K562 (cell line): ENCODE data around the gene SLC7A11. TPM values are rescaled to one million over a fixed set of nuclear protein-coding genes. Genes with fewer than 3 reads are reported as not detected.
A peak's percentile ranks its signal among the peaks of the same experiment; 100 is the strongest.

Experiments used
- ATAC-seq: fragments of 200-7000 bp; cut with Tn5 transposase; 3 replicates; pipeline ENCODE4 v1.9.1; 2020; ENCODE audit warnings: moderate library complexity
- BruUV-seq: library from RNA; stranded (reverse); fragments of 400-500 nt; replicated peaks from 2 replicates; lab custom pipeline; 2021; lab: Mats Ljungman, UMichigan
- CTCF ChIA-PET: fragments of 300-600 bp; formaldehyde crosslinking; extraction: SDS; loops from one replicate; lab custom pipeline; 2021; ENCODE audit warnings: low intra/inter-chr PET ratio; lab: Yijun Ruan, JAX
- POLR2A ChIA-PET: fragments of 300-600, 350-650 bp; sonication (Branson Sonifier 250); formaldehyde crosslinking; extraction: SDS; loops from one replicate; lab custom pipeline; 2021; ENCODE audit warnings: antibody characterized with exemption, inconsistent platforms; lab: Yijun Ruan, JAX
- DNase-seq, 4 experiments: peaks; one replicate each; pipeline versions ENCODE4 v3.0.0 to v3.0.0-alpha.2; 2011 to 2018; ENCODE audit warnings: low spot score in 3 of 4, mixed read lengths in 3 of 4; ENCODE audit errors: extremely low read depth in 1 of 4
- FAIRE-seq: peaks from 2 replicates; lab custom pipeline; 2011; peaks lifted over from hg19 to GRCh38; lab: Jason Lieb, UNC
- H2AFZ ChIP-seq: 2 replicates; pipeline ENCODE4 v1.6.0; 2011; ENCODE audit warnings: low read depth, low read length, control low read depth, inconsistent platforms
- H3K27ac ChIP-seq: fragments of 200-600 bp; 3 replicates; pipeline ENCODE4 v1.8.0; 2011; ENCODE audit warnings: low read depth, mild to moderate bottlenecking, control low read depth, inconsistent platforms, low read length, moderate library complexity, mixed read lengths; ENCODE audit errors: extremely low read depth
- H3K27me3 ChIP-seq, 2 experiments: fragments of 300-600 bp in 1 of 2; 2 replicates in 1 of 2; 3 replicates in 1 of 2; pipeline versions ENCODE4 v1.6.0 to v1.8.0; 2011; ENCODE audit warnings: inconsistent platforms in 2 of 2, low read length in 2 of 2, mild to moderate bottlenecking in 1 of 2, mixed read lengths in 1 of 2, moderate library complexity in 1 of 2; ENCODE audit not compliant: control insufficient read depth in 2 of 2, insufficient read depth in 2 of 2
- H3K36me3 ChIP-seq: fragments of 300-600 bp; 3 replicates; pipeline ENCODE4 v1.8.0; 2011; ENCODE audit warnings: mild to moderate bottlenecking, low read length, inconsistent platforms; ENCODE audit not compliant: control insufficient read depth, insufficient read depth
- H3K4me1 ChIP-seq, 2 experiments: fragments of 200-600 bp in 1 of 2; replicated peaks in 1 of 2; 2 replicates in 1 of 2; 3 replicates in 1 of 2; pipeline versions ENCODE4 v1.5.1 to v1.8.0; 2011; ENCODE audit warnings: inconsistent platforms in 2 of 2, low read length in 2 of 2, mild to moderate bottlenecking in 1 of 2, mixed read lengths in 1 of 2, moderate library complexity in 1 of 2; ENCODE audit not compliant: control insufficient read depth in 2 of 2, insufficient read depth in 2 of 2
- H3K4me2 ChIP-seq: 2 replicates; pipeline ENCODE4 v1.6.1; 2011; ENCODE audit warnings: low read length, control low read depth, inconsistent platforms, mixed read lengths; ENCODE audit not compliant: insufficient read depth
- H3K4me3 ChIP-seq: fragments of 200-600 bp; sonication (generic), shearing (Covaris generic); 2 replicates; pipeline ENCODE4 v1.5.1; 2016; ENCODE audit warnings: control low read depth, inconsistent platforms
- H3K79me2 ChIP-seq: fragments of 200-600 bp; 3 replicates; pipeline ENCODE4 v1.8.0; 2011; ENCODE audit warnings: low read length, inconsistent platforms; ENCODE audit not compliant: control insufficient read depth, insufficient read depth
- H3K9ac ChIP-seq, 2 experiments: 2 replicates each; pipeline versions ENCODE4 v1.6.0 to v1.6.1; 2011; ENCODE audit warnings: low read depth in 2 of 2, low read length in 2 of 2, control low read depth in 1 of 2, inconsistent platforms in 1 of 2, mild to moderate bottlenecking in 1 of 2, mixed read lengths in 1 of 2; ENCODE audit not compliant: insufficient read depth in 1 of 2
- H3K9me1 ChIP-seq: one replicate; pipeline ENCODE4 v1.6.0; 2011; ENCODE audit warnings: inconsistent platforms, mild to moderate bottlenecking, low read length, moderate library complexity; ENCODE audit not compliant: control insufficient read depth, insufficient read depth
- H3K9me3 ChIP-seq: replicated peaks from 2 replicates; pipeline ENCODE4 v1.5.1; 2011; ENCODE audit warnings: low read depth, low read length, inconsistent platforms; ENCODE audit not compliant: control insufficient read depth, insufficient read depth
- H4K20me1 ChIP-seq: replicated peaks from 2 replicates; pipeline ENCODE4 v1.6.1; 2011; ENCODE audit warnings: low read length, inconsistent platforms, mixed read lengths; ENCODE audit not compliant: control insufficient read depth, insufficient read depth
- ARID1B ChIP-seq: fragments of 450-650 bp; IDR thresholded peaks from 2 replicates; pipeline ENCODE4 v1.6.1; 2016; ENCODE audit warnings: antibody characterized with exemption, mild to moderate bottlenecking, inconsistent platforms
- CBFB ChIP-seq: sonication (generic); formaldehyde crosslinking; IDR thresholded peaks from 2 replicates; pipeline ENCODE4 v1.4.0; 2020; ENCODE audit warnings: mild to moderate bottlenecking, missing genetic modification reagents
- CHD2 ChIP-seq: IDR thresholded peaks from 2 replicates; pipeline ENCODE4 v1.6.1; 2011; ENCODE audit warnings: low read depth, low read length
- NFYB ChIP-seq: IDR thresholded peaks from 2 replicates; pipeline ENCODE4 v1.6.1; 2011; ENCODE audit warnings: mild to moderate bottlenecking, moderate library complexity; ENCODE audit not compliant: insufficient read length; ENCODE audit errors: extremely low read depth
- POLR2B ChIP-seq: fragments of 450-650 bp; IDR thresholded peaks from 2 replicates; pipeline ENCODE4 v1.6.1; 2018; ENCODE audit warnings: low read depth; ENCODE audit not compliant: partially characterized antibody
- POLR2G ChIP-seq: fragments of 200-400 bp; formaldehyde crosslinking; IDR thresholded peaks from 2 replicates; pipeline ENCODE4 v1.6.1; 2017; ENCODE audit warnings: low read depth, mild to moderate bottlenecking, antibody characterized with exemption, low read length, moderate library complexity
- SMARCA5 ChIP-seq: fragments of 450-650 bp; IDR thresholded peaks from 2 replicates; pipeline ENCODE4 v1.6.1; 2016
- WGBS: fragments of 100-300 bp; shearing (Covaris generic); methylation state at CpG from one replicate; pipeline ENCODE4 v1.1.6; 2016; ENCODE audit warnings: low coverage, mixed read lengths; ENCODE audit not compliant: insufficient coverage; ENCODE audit errors: missing lambda C conversion rate; 5-methylcytosine and 5-hydroxymethylcytosine counted together
- in situ Hi-C: fragments of 300-500 bp; cut with MboI; formaldehyde crosslinking; loops from 4 replicates; pipeline ENCODE4 v1.15.0; 2018; ENCODE audit warnings: inconsistent platforms, mixed read lengths
- intact Hi-C: fragments of 100-400 bp; cut with micrococcal nuclease; formaldehyde crosslinking; loops from 2 replicates; pipeline ENCODE4 v1.14.2; 2022
- polyA plus RNA-seq, 8 experiments: library from polyadenylated mRNA; depleted of rRNA in 4 of 8; stranded (reverse) in 5 of 8; unstranded in 3 of 8; fragments of >200 nt; fragmentation: Nextera tagmentation in 2 of 8; fragmentation: Illumina TruSeq in 1 of 8; extraction: Ambion mirVana in 2 of 8; extraction: Trizol in 1 of 8; gene quantifications; 2 replicates each; pipeline versions ENCODE4 v1.2.1 to v1.2.3, GENCODE V29; 2011 to 2014; ENCODE audit warnings: inconsistent platforms in 1 of 8, missing spikeins in 1 of 8
- total RNA-seq, 7 experiments: library from RNA; depleted of rRNA in 6 of 7; stranded (reverse); fragments of >200 nt in 6 of 7; fragmentation: Illumina TruSeq in 2 of 7; extraction: Trizol in 2 of 7; gene quantifications; 2 replicates each; pipeline versions ENCODE4 v1.2.1 to v1.2.3, GENCODE V29; 2011 to 2021; ENCODE audit warnings: low replicate concordance in 1 of 7

Gene SLC7A11
- total and polyA plus RNA-seq, 9 of the 15 experiments (the other 6 are each of a cell fraction or from before 2014, with no cell fraction given) = 4.5 to 26.1 (median 13.5) TPM

GRCh38 chr4:138223231-138223910, 18.8 kb downstream of the SLC7A11 start:
- POLR2A ChIA-PET = interaction anchor here (0.8 to 1.5 kb wide), 3 partner anchors 9 to 13 kb away, joined by 3 to 5 read pairs (median 3); no protein-coding TSS in a partner anchor

GRCh38 chr4:138222046-138222445, 20.1 kb downstream of the SLC7A11 start:
- no peak overlapping the region for H3K4me2 ChIP-seq
- 68% methylated on average over 4 of the region's 4 CpGs for WGBS
- peaks cover 74% of the 10 kb centered on the region for H3K36me3 ChIP-seq
- no peak for FAIRE-seq
- no peaks in the 10 kb centered on the region for H3K9me1 ChIP-seq
- H3K9me3 ChIP-seq = no peaks in the 10 kb centered on the region
- POLR2A ChIA-PET = interaction anchor here (0.7 to 2.2 kb wide), 4 partner anchors 8 to 300 kb away, joined by 3 to 6 read pairs (median 4); no protein-coding TSS in a partner anchor
- H3K27me3 ChIP-seq = no peaks in the 10 kb centered on the region
- H3K4me3 ChIP-seq = no peak overlapping the region
- H3K79me2 ChIP-seq = peaks cover 13% of the 10 kb centered on the region; the same call in 2 of the 3 replicates
- ATAC-seq = no peak
- TSS peak; percentile 3 for BruUV-seq
- TF ChIP-seq POLR2G (0 out of 2 replicates have a peak, but pooled peaks have one; percentile 7), NFYB (no peak)
- intact Hi-C loops = no loop called here
- 0 out of 2 replicates have a peak, but pooled peaks cover 3% of the 10 kb centered on the region for H4K20me1 ChIP-seq
- no peaks in the 10 kb centered on the region for H3K4me1 ChIP-seq
- H3K27ac ChIP-seq = no peak overlapping the region
- no peak for DNase-seq
- no peak overlapping the region for H3K9ac ChIP-seq
- in situ Hi-C loops = no loop called here
- CTCF ChIA-PET = no interaction called here
- H2AFZ ChIP-seq = no peak overlapping the region

More at GRCh38 chr4:138223231-138223910, 18.8 kb downstream of the SLC7A11 start:
- no peaks in the 10 kb centered on the region for H3K9me1 ChIP-seq
- BruUV-seq = no TSS peak
- no peak overlapping the region for H3K27ac ChIP-seq
- H3K79me2 ChIP-seq = peaks cover 17% of the 10 kb centered on the region; the same call in 2 of the 3 replicates
- intact Hi-C loops = no loop called here
- TF ChIP-seq CHD2 (no peak), ARID1B (no peak), POLR2B (peak; percentile 25), SMARCA5 (no peak), CBFB (CRISPR knock-in tag) (no peak)
- no peaks in the 10 kb centered on the region for H3K27me3 ChIP-seq
- no peak overlapping the region for H3K4me3 ChIP-seq
- no peak overlapping the region for H2AFZ ChIP-seq
- DNase-seq (no peak), ATAC-seq (peak; percentile 8; the same call in 1 of the 3 replicates), FAIRE-seq (no peak)
- CTCF ChIA-PET = no interaction called here
- H3K36me3 ChIP-seq = peaks cover 64% of the 10 kb centered on the region
- no peak overlapping the region for H3K4me2 ChIP-seq
- H4K20me1 ChIP-seq = no peaks in the 10 kb centered on the region
- no peaks in the 10 kb centered on the region for H3K9me3 ChIP-seq
- H3K4me1 ChIP-seq = no peaks in the 10 kb centered on the region
- in situ Hi-C loops = no loop called here
- 86% methylated on average over 4 of the region's 4 CpGs for WGBS
- H3K9ac ChIP-seq = no peak overlapping the region
